ENCODE results near the gene CSPG4. TPM values are rescaled to one million over a fixed set of nuclear protein-coding genes. Genes with fewer than 3 reads are reported as not detected.
"Not testable (repeated sequence)": the region's sequence is repeated elsewhere in the genome, so short reads cannot be mapped to it uniquely, and the experiment has no call there.

The CSPG4 gene
- total and polyA plus RNA-seq, 9 donors: 56.6 to 110 (median 85.1) TPM

DNA sequence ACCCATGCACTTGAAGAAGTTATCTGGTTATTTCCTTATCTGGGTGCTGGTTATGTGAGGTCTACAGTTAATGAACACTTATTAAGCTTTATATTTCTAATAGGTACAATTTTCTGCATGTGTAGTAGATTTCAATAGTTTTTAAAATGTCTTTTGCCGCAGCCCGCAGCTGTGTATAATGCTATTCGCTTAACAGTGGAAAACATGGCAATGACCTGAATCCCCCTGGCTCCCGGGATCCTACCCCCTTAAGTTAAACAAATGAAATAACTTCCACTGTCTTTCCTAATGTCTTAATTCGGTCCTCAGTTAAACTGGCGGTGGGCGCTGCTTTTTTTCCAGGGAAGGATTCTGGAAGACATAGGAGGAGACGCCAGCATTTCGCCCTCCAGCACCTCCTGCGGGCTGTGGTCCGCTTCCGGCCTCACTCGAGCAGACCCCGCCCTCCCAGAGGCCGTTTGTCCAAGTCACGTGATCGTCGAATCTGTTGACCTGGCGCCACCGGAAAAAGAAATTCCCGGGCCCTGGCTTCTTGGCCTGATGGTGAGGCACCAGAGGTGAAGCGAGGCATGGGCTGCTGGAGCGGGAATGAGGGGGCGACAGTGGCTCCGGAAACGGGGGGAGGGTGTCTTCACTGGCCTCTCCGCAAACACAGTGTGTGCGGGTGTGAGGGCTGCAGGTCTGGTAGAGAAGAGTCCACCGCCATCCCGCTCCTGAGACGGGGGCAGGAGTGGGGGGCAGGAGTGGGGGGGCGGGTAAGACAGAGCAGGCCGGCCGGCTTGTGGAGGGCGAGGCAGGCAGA is 45.6 kb upstream of the CSPG4 start:
- peak overlapping the region; percentile 68 for H3K4me3 ChIP-seq (ENCODE audit: low read length)
- WGBS (ENCODE audit: insufficient coverage): 0% methylated on average over 19 of the region's 35 CpGs
- no peaks in the 10 kb centered on the region for H3K9me3 ChIP-seq (replicated peaks; ENCODE audit: control insufficient read depth, low read depth, low read length)
- peak; percentile 95 for DNase-seq
- H3K27ac ChIP-seq (ENCODE audit: low read length): peak overlapping the region; percentile 83
- H3K27me3 ChIP-seq (ENCODE audit: control insufficient read depth, insufficient read depth, low read length): no peaks in the 10 kb centered on the region
- H3K36me3 ChIP-seq (ENCODE audit: control insufficient read depth, insufficient read depth, low read length): no peaks in the 10 kb centered on the region
- H3K4me1 ChIP-seq (ENCODE audit: control insufficient read depth, insufficient read depth, low read length): peaks cover 5% of the 10 kb centered on the region

DNA sequence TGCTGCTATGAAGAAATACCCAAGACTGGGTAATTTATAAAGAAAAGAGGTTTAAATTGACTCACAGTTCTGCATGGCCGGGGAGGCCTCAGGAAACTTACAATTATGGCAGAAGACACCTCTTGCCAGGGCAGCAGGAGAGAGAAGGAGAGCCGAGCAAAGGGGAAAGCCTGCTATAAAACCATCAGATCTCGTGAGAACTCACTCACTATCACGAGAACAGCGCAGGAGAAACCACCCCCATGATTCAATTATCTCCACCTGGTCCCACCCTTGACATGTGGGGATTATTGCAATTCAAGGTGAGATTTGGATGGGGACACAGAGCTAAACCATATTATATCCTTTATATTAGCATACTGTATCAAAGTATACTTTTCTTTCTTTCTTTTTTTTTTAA is 42.2 kb upstream of the CSPG4 start:
- DNase-seq; H3K27ac ChIP-seq (ENCODE audit: low read length); H3K4me1 ChIP-seq (ENCODE audit: control insufficient read depth, insufficient read depth, low read length); H3K27me3 ChIP-seq (ENCODE audit: control insufficient read depth, insufficient read depth, low read length); H3K4me3 ChIP-seq (ENCODE audit: low read length); H3K9me3 ChIP-seq (replicated peaks; ENCODE audit: control insufficient read depth, low read depth, low read length); H3K36me3 ChIP-seq (ENCODE audit: control insufficient read depth, insufficient read depth, low read length): not testable (repeated sequence)
- WGBS (ENCODE audit: insufficient coverage): no CpG with 5 or more reads among the region's 5 CpGs

DNA sequence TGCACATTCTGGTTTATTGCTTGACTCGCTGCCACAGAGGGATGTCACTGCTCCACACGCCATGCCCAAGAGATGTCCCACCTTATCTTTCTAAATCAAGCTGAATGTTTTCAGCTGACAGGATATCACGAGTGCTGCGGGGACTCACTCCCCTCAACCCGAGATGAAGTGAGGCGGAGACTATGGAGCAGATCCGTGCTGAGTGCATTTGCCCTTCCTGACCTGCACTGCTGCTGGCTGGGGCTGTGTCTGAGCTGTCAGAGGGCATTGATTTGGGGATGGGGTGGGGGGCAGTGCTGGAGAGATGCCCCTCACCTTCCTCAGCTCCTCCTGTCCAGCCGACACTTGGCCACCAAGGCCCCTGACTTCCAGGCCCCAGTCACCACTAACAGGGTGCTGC is 40.5 kb upstream of the CSPG4 start:
- H3K9me3 ChIP-seq (replicated peaks; ENCODE audit: control insufficient read depth, low read depth, low read length): no peaks in the 10 kb centered on the region
- no peaks in the 10 kb centered on the region for H3K36me3 ChIP-seq (ENCODE audit: control insufficient read depth, insufficient read depth, low read length)
- H3K27me3 ChIP-seq (ENCODE audit: control insufficient read depth, insufficient read depth, low read length): no peaks in the 10 kb centered on the region
- DNase-seq: no peak
- H3K4me3 ChIP-seq (ENCODE audit: low read length): no peak overlapping the region
- no peak overlapping the region for H3K27ac ChIP-seq (ENCODE audit: low read length)
- no peaks in the 10 kb centered on the region for H3K4me1 ChIP-seq (ENCODE audit: control insufficient read depth, insufficient read depth, low read length)
- WGBS (ENCODE audit: insufficient coverage): 61% methylated on average over 8 of the region's 8 CpGs

DNA sequence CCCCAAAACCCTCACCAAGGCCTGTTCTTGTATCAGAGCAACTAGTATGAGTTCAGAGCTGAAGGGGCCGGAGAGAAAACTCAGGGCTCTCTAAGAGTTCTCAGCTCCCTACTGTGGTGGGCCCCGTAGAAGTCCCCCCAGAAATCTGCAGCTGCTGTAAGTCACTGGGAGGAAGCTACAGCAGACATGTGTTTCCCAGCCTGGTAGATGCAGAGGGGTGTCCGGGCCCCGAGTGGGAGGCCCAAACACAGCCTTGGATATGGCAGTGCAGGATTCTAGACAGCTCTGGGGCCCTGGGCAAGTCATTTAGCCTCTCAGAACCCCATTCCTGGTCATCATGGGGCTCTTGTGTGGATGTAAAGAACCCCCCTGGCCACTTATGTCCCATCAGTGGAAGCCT is 39.2 kb upstream of the CSPG4 start:
- no peaks in the 10 kb centered on the region for H3K36me3 ChIP-seq (ENCODE audit: control insufficient read depth, insufficient read depth, low read length)
- no peak overlapping the region for H3K27ac ChIP-seq (ENCODE audit: low read length)
- no peaks in the 10 kb centered on the region for H3K4me1 ChIP-seq (ENCODE audit: control insufficient read depth, insufficient read depth, low read length)
- 80% methylated on average over 2 of the region's 4 CpGs for WGBS (ENCODE audit: insufficient coverage)
- no peaks in the 10 kb centered on the region for H3K9me3 ChIP-seq (replicated peaks; ENCODE audit: control insufficient read depth, low read depth, low read length)
- no peaks in the 10 kb centered on the region for H3K27me3 ChIP-seq (ENCODE audit: control insufficient read depth, insufficient read depth, low read length)
- no peak overlapping the region for H3K4me3 ChIP-seq (ENCODE audit: low read length)
- DNase-seq: no peak

DNA sequence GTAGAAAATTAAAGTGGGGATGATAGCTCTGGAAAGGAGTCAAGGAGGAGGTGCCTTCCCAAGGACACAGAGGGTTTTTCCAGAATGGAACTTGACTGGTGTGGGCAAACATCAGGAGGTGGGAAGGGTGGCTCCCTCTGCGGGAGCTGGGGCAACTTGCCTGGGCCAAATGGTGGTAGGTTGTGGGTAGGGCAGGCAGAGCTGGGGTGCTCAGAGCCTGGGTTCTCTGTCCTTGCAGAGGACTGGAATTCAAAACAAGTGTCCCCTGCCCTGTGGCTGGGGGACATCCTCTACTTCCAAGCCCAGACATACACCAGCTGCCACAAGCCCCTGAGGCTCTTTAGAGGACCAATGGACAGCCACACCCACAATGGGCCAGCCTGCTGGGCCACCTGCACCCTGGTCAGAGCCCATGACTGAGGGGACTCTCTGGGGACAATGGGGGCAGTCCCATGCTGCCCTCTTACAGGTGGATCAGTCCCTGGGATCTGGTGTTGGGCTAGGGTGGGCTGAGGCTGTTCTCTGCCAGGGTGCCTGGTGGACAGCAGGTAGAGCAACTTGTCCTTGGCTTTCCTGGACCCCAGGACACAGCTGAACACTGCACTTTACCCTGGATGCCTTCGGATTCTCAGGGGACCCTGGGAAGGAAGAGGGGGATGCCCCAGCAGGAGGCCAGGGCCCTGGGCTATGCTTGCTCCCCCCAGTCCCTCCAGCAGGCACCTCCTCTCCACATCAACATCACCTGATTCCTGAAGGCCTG is 38.6 kb upstream of the CSPG4 start:
- Histone ChIP-seq H3K4me3 (ENCODE audit: low read length) (no peak overlapping the region), H3K36me3 (ENCODE audit: control insufficient read depth, insufficient read depth, low read length) (no peaks in the 10 kb centered on the region), H3K9me3 (replicated peaks; ENCODE audit: control insufficient read depth, low read depth, low read length) (no peaks in the 10 kb centered on the region), H3K27ac (ENCODE audit: low read length) (no peak overlapping the region), H3K27me3 (ENCODE audit: control insufficient read depth, insufficient read depth, low read length) (no peaks in the 10 kb centered on the region), H3K4me1 (ENCODE audit: control insufficient read depth, insufficient read depth, low read length) (no peaks in the 10 kb centered on the region)
- DNase-seq: no peak
- WGBS (ENCODE audit: insufficient coverage): 40% methylated on average over 2 of the region's 2 CpGs

DNA sequence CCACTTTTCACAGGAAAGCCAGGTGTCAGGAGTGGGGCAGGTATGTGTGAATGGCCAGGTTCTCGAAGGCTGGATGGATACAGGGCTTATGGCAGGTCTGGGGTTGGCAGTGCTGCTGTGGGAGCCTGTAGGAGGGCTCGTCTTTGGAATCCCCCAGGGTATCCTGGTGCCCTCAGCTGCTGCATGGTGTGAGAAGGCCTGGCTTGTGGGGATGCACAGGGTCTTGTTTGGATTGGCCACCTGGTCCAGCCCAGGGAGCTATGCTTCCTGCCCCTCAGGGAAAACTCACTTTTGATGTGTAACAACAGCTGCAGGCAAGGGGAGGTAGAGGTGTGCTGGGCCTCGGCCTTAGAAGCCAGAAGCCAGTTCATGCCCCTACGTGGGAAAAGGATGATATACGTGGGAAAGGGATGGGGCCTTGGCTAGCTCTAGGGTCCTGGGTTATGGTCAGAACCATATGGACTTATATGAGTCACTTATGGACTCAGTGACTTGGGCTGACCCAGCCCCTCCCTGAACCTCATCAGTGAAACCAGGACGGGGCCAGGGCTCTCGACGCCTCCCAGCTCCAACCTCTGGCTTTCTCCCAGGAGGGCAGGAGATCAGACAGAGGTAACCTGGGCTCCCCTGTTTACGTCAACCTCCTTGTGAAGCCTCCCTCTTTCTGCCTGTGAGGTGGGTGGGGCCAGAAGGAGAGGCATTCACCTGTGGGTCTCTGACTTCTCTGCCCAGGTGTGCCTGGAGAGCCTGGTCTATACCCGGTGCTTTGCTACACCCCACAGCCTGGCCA is 37.8 kb upstream of the CSPG4 start:
- H3K27me3 ChIP-seq (ENCODE audit: control insufficient read depth, insufficient read depth, low read length): peaks cover 1% of the 10 kb centered on the region
- WGBS (ENCODE audit: insufficient coverage): 60% methylated on average over 5 of the region's 10 CpGs

DNA sequence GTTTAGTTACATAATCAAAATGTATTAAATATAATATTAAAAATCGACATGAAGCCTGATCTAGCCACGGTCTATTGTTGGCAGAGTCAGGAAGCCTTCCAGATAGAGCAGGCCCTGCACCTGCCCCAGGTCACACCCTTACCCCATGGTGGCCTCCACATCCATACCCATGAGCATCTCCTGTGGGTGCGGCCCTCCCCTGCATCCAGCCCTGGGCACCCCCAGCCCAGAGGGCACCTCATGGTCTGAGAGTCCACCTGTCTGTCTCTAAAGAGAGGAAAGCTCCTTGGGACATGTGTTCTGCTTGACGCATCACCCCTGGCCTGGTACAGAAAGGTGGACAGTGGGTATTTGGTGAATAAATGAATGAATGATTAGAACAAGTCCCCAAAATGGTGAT is 37.2 kb upstream of the CSPG4 start:
- H3K27me3 ChIP-seq (ENCODE audit: control insufficient read depth, insufficient read depth, low read length): peaks cover 3% of the 10 kb centered on the region

More for the DNA sequence above, 37.8 kb upstream of the CSPG4 start:
- Histone ChIP-seq H3K4me3 (ENCODE audit: low read length) (no peak overlapping the region), H3K36me3 (ENCODE audit: control insufficient read depth, insufficient read depth, low read length) (no peaks in the 10 kb centered on the region), H3K9me3 (replicated peaks; ENCODE audit: control insufficient read depth, low read depth, low read length) (no peaks in the 10 kb centered on the region), H3K4me1 (ENCODE audit: control insufficient read depth, insufficient read depth, low read length) (no peaks in the 10 kb centered on the region), H3K27ac (ENCODE audit: low read length) (no peak overlapping the region)
- DNase-seq: no peak

DNA sequence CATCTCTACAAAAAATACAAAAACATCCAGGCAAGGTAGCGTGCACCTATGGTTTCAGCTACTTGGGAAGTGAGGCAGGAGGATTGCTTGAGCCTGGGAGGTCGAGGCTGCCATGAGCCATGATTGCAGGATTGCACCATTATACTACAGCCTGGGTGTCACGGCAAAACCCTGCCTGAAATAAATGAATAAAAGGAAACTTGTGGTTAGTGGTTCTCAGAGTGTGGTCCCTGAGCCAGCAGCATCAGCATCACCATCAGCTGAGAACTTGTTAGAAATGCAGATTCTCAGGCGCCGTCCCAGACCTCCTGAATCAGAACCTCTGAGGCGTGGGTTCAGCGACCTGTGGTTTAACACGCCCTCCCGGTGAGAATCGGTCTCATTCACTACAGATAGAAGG is 36.2 kb upstream of the CSPG4 start:
- H3K4me3 ChIP-seq (ENCODE audit: low read length); H3K27me3 ChIP-seq (ENCODE audit: control insufficient read depth, insufficient read depth, low read length); DNase-seq; H3K4me1 ChIP-seq (ENCODE audit: control insufficient read depth, insufficient read depth, low read length); H3K36me3 ChIP-seq (ENCODE audit: control insufficient read depth, insufficient read depth, low read length); H3K27ac ChIP-seq (ENCODE audit: low read length); H3K9me3 ChIP-seq (replicated peaks; ENCODE audit: control insufficient read depth, low read depth, low read length): not testable (repeated sequence)
- WGBS (ENCODE audit: insufficient coverage): 78% methylated on average over 1 of the region's 10 CpGs

More for the DNA sequence above, 37.2 kb upstream of the CSPG4 start:
- no peaks in the 10 kb centered on the region for H3K9me3 ChIP-seq (replicated peaks; ENCODE audit: control insufficient read depth, low read depth, low read length)
- no peaks in the 10 kb centered on the region for H3K36me3 ChIP-seq (ENCODE audit: control insufficient read depth, insufficient read depth, low read length)
- no peak for DNase-seq
- H3K27ac ChIP-seq (ENCODE audit: low read length): no peak overlapping the region
- H3K4me1 ChIP-seq (ENCODE audit: control insufficient read depth, insufficient read depth, low read length): no peaks in the 10 kb centered on the region
- WGBS (ENCODE audit: insufficient coverage): 94% methylated on average over 3 of the region's 4 CpGs
- H3K4me3 ChIP-seq (ENCODE audit: low read length): no peak overlapping the region

DNA sequence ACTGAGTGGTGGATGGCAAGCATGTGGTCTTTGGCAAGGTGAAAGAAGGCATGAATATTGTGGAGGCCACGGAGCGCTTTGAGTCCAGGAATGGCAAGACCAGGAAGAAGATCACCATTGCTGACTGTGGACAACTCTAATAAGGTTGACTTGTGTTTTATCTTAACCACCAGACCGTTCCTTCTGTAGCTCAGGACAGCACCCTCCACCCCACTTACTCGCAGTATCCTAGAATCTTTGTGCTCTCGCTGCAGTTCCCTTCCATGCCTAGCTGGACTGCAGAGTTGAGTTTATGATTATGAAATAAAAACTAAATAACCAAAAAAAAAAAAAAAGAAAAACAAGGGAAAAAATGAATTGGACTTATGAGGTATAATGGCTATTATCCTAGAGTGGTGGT is 34.5 kb upstream of the CSPG4 start:
- not testable (repeated sequence) for DNase-seq; H3K9me3 ChIP-seq (replicated peaks; ENCODE audit: control insufficient read depth, low read depth, low read length); H3K36me3 ChIP-seq (ENCODE audit: control insufficient read depth, insufficient read depth, low read length); H3K4me1 ChIP-seq (ENCODE audit: control insufficient read depth, insufficient read depth, low read length); H3K27ac ChIP-seq (ENCODE audit: low read length); H3K27me3 ChIP-seq (ENCODE audit: control insufficient read depth, insufficient read depth, low read length); H3K4me3 ChIP-seq (ENCODE audit: low read length)
- 60% methylated on average over 1 of the region's 5 CpGs for WGBS (ENCODE audit: insufficient coverage)

DNA sequence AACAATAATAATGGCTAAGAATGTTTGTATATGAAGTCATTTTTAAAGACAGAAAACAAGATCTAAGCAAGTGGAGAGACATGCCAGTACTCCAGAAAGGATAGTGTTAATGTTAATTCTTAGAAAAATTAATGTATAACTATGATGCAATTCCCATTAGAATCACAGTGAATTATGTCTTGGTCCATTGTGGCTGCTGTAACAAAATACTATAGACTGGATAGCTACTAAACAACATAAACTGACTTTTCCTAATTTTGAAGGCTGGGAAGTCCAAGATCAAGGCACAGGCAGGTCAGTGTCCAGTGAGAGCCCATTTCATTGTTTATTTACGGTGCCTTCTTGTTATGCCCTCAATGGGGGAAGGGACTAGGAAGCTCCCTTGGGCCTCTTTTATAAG is 32.7 kb upstream of the CSPG4 start:
- no peaks in the 10 kb centered on the region for H3K9me3 ChIP-seq (replicated peaks; ENCODE audit: control insufficient read depth, low read depth, low read length)
- H3K4me1 ChIP-seq (ENCODE audit: control insufficient read depth, insufficient read depth, low read length): no peaks in the 10 kb centered on the region
- H3K36me3 ChIP-seq (ENCODE audit: control insufficient read depth, insufficient read depth, low read length): no peaks in the 10 kb centered on the region
- no CpG with 5 or more reads among the region's 1 CpG for WGBS (ENCODE audit: insufficient coverage)
- no peak overlapping the region for H3K27ac ChIP-seq (ENCODE audit: low read length)
- no peak for DNase-seq
- no peak overlapping the region for H3K4me3 ChIP-seq (ENCODE audit: low read length)
- peaks cover 7% of the 10 kb centered on the region for H3K27me3 ChIP-seq (ENCODE audit: control insufficient read depth, insufficient read depth, low read length)

Data from muscle of leg (tissue), 11 donors.